GM19468 (cell line): ENCODE data around the gene SHISAL1.

Source experiments
- ATAC-seq: cut with Tn5 transposase; IDR thresholded peaks from one replicate; pipeline ENCODE4 v1.9.1; 2021; ENCODE audit warnings: mild to moderate bottlenecking, moderate library complexity, moderate number of reproducible peaks; ENCODE audit not compliant: unreplicated experiment; ENCODE audit errors: extremely low read depth

The SHISAL1 gene

GRCh38 chr22:44200451-44200850 is 112.3 kb downstream of the SHISAL1 start:
- ATAC-seq, result no peak

- no peak for ATAC-seq
Observed at GRCh38 chr22:44199866-44200265, 112.9 kb downstream of the SHISAL1 start.

GRCh38 chr22:44199164-44199563 is 113.6 kb downstream of the SHISAL1 start:
- no peak for ATAC-seq

GRCh38 chr22:44197271-44197670 is 115.5 kb downstream of the SHISAL1 start:
- no peak for ATAC-seq

- no peak for ATAC-seq
Observed at GRCh38 chr22:44196731-44197131, 116.0 kb downstream of the SHISAL1 start.

GRCh38 chr22:44196241-44196640 is 116.5 kb downstream of the SHISAL1 start:
- no peak for ATAC-seq

GRCh38 chr22:44195189-44195871 is 117.4 kb downstream of the SHISAL1 start:
- no peak for ATAC-seq

GRCh38 chr22:44194569-44194968 is 118.2 kb downstream of the SHISAL1 start:
- no peak for ATAC-seq
